Kidney (tissue), 14 donors: Measurements from ENCODE around the gene PHLDA1. TPM values are rescaled to one million over a fixed set of nuclear protein-coding genes. Genes with fewer than 3 reads are reported as not detected.

Experiments used
- DNase-seq, 5 donors: peaks; one replicate each; pipeline ENCODE4 v3.0.0-alpha.2; 2013 to 2020
- FAIRE-seq: peaks from 2 replicates; lab custom pipeline; 2012; peaks lifted over from hg19 to GRCh38; lab: Jason Lieb, UNC
- H3K27ac ChIP-seq, 2 donors: one replicate each; pipeline ENCODE4 v1.7.0; 2013; ENCODE audit warnings: low read depth in 2 of 2, low read length in 2 of 2, inconsistent platforms in 1 of 2
- H3K27me3 ChIP-seq: one replicate; pipeline ENCODE4 v1.7.1; 2013; ENCODE audit warnings: low read length, inconsistent platforms; ENCODE audit not compliant: control insufficient read depth, insufficient read depth
- H3K36me3 ChIP-seq, 3 donors: one replicate each; pipeline versions ENCODE4 v1.7.0 to v1.7.1; 2013; ENCODE audit warnings: low read length in 3 of 3, control low read depth in 1 of 3, inconsistent platforms in 1 of 3; ENCODE audit not compliant: insufficient read depth in 3 of 3, control insufficient read depth in 2 of 3
- H3K4me1 ChIP-seq, 3 donors: one replicate each; pipeline versions ENCODE4 v1.7.0 to v1.7.1; 2013; ENCODE audit warnings: low read length in 3 of 3, inconsistent platforms in 1 of 3, low read depth in 1 of 3; ENCODE audit not compliant: control insufficient read depth in 2 of 3, insufficient read depth in 2 of 3
- H3K4me3 ChIP-seq, 3 donors: one replicate each; pipeline versions ENCODE4 v1.7.0 to v1.8.1; 2013; ENCODE audit warnings: low read length in 3 of 3, control low read depth in 1 of 3, inconsistent platforms in 1 of 3
- H3K9ac ChIP-seq, 3 donors: one replicate each; pipeline versions ENCODE4 v1.7.0 to v1.7.1; 2013; ENCODE audit warnings: low read length in 3 of 3, control low read depth in 1 of 3, inconsistent platforms in 1 of 3
- H3K9me3 ChIP-seq, 3 donors: one replicate each; pipeline versions ENCODE4 v1.7.0 to v1.7.1; 2013; ENCODE audit warnings: low read length in 3 of 3, control low read depth in 1 of 3, inconsistent platforms in 1 of 3; ENCODE audit not compliant: control insufficient read depth in 2 of 3, insufficient read depth in 1 of 3
- intact Hi-C: fragments of 100-400 bp; cut with DNase I; formaldehyde crosslinking; loops from one replicate; pipeline ENCODE4 v1.11.1; 2022
- polyA plus RNA-seq: library from polyadenylated mRNA; stranded (reverse); fragments of 350-450 nt; fragmentation: Illumina TruSeq; extraction: RNeasy Lipid Tissue Mini Kit (QIAGEN cat#74804); gene quantifications from one replicate; pipeline ENCODE4 v1.2.3, GENCODE V29; 2014; ENCODE audit warnings: low read depth, low replicate concordance; ENCODE audit not compliant: insufficient read depth
- total RNA-seq: library from RNA; stranded (reverse); fragmentation: NEBNext Ultra II Directional; extraction: Animal tissue kit (Norgen Biotek cat#: 25700); gene quantifications from one replicate; pipeline ENCODE4 v1.2.1, GENCODE V29; 2021
- TF ChIP-seq, protein P1 (sequence below): IDR thresholded peaks from 3 replicates; pipeline ENCODE4 v1.5.1; 2012; ENCODE audit warnings: mild to moderate bottlenecking, moderate library complexity, borderline replicate concordance; ENCODE audit not compliant: insufficient read depth; ENCODE audit errors: extremely low read depth
- donor health status: control.
- donor health status: control.
- donor health status: control.
- donor health status: control.
- donor health status: control.
- donor health status: DM: yes; HTN: yes; CAD: no.
- donor health status: Normal renal cell carcinoma (clear cell type).

Gene PHLDA1
- total and polyA plus RNA-seq, 2 donors from 2014 or later: 9.5 to 15.3 TPM

DNA sequence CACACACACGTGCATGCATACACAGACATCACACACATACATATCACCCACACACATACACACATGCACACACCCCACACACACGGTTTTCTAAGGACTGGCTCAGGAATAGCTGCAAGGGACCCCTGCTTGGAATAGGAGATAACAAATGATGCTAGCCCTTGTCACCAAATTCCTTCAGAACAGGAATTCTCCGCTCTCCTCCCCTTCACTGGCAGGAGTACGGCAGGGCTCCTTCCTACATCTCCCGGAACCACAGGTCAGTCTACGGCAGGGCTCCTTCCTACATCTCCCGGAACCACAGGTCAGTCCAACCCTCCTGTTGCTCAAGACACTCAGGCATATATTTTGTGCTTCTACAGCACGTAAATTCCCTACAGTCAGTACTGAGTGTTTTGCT lies 23.9 kb downstream of the PHLDA1 start:
- FAIRE-seq: no peak
- no peaks in the 10 kb centered on the region for H3K27me3 ChIP-seq
- DNase-seq: no peak
- no peak overlapping the region for H3K4me3 ChIP-seq
- no peaks in the 10 kb centered on the region for H3K36me3 ChIP-seq
- no peak overlapping the region for H3K9ac ChIP-seq
- intact Hi-C loops: no loop called here
- no peak overlapping the region for H3K27ac ChIP-seq
- H3K4me1 ChIP-seq: no peaks in the 10 kb centered on the region
- peaks cover 0 to 2% (median 0%) of the 10 kb centered on the region in 3 donors for H3K9me3 ChIP-seq
- TF ChIP-seq, protein P1, sequence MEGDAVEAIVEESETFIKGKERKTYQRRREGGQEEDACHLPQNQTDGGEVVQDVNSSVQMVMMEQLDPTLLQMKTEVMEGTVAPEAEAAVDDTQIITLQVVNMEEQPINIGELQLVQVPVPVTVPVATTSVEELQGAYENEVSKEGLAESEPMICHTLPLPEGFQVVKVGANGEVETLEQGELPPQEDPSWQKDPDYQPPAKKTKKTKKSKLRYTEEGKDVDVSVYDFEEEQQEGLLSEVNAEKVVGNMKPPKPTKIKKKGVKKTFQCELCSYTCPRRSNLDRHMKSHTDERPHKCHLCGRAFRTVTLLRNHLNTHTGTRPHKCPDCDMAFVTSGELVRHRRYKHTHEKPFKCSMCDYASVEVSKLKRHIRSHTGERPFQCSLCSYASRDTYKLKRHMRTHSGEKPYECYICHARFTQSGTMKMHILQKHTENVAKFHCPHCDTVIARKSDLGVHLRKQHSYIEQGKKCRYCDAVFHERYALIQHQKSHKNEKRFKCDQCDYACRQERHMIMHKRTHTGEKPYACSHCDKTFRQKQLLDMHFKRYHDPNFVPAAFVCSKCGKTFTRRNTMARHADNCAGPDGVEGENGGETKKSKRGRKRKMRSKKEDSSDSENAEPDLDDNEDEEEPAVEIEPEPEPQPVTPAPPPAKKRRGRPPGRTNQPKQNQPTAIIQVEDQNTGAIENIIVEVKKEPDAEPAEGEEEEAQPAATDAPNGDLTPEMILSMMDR: no peak

DNA sequence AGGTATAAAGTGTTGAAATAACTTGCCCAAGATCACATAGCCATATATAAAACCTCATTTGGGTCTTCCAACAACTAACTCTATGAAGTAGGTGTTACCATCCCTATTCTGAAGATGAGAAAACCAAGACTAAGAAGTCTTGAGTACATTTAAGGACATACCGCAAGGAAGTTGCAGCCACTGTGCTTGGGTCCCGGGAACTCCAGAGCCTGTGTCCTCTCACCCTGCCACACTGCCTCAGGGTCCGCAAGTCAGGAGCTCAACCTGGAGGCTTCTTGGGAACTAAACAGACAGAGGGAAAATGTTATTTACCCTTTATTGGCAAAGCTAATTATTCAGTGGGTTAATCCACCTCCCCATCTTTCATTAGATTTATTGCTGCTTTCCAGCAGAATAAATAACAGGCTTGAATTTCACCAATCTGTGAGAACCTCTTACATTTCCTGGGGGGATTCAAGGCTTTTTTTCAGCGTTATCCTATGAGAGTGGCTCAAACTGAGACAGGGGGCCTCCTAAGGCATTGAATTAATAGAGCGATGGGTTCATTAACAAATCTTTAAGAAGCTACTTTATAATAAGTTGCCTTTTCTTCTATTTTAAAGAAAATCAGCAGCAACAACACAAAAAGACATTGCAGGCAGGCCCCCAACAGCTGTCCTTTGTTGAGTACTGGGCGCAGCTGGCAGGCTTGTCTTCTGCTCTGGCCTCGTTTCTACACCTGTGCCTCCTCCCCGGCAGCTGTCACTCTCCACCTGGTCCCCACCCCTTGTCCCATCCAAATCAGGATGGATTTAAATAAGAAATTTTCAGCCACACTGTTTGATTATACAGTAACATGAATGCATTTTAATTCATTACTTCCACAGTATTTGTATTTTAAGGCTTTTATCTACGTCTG lies 25.3 kb downstream of the PHLDA1 start:
- Histone ChIP-seq H3K4me3 (no peak overlapping the region), H3K36me3 (no peaks in the 10 kb centered on the region), H3K27ac (no peak overlapping the region), H3K4me1 (no peaks in the 10 kb centered on the region), H3K9me3 (peaks cover 0 to 2% (median 0%) of the 10 kb centered on the region in 3 donors), H3K9ac (no peak overlapping the region), H3K27me3 (no peaks in the 10 kb centered on the region)
- DNase-seq (peak in 1 of 5 donors; percentile 74), FAIRE-seq (no peak)
- TF ChIP-seq, protein P1: no peak
- intact Hi-C loops: no loop called here

DNA sequence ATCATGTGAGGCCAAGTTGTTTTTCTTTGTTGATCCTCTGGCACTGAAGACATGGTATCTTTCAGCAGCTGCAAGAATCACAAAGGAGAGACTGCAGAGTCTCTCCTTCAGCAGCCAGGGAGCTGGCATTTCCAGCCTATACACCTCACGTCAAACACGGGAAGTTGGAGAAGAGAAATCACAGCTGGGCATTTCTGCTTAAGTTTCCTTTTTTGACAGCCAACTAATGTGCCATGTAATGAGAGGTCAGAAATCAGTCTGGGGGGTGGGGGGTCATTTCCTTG lies 28.3 kb downstream of the PHLDA1 start:
- Histone ChIP-seq H3K4me1 (no peaks in the 10 kb centered on the region), H3K36me3 (no peaks in the 10 kb centered on the region), H3K4me3 (no peak overlapping the region), H3K9ac (no peak overlapping the region), H3K27me3 (no peaks in the 10 kb centered on the region), H3K9me3 (peaks cover 0 to 2% (median 0%) of the 10 kb centered on the region in 3 donors), H3K27ac (no peak overlapping the region)
- peak in 3 of 5 donors; percentile 41 to 71 (median 61) for DNase-seq
- TF ChIP-seq, protein P1: no peak
- no peak for FAIRE-seq
- intact Hi-C loops: no loop called here
